IMR-90 (cell line): ENCODE data around the gene PCDHGA9. TPM values are rescaled to one million over a fixed set of nuclear protein-coding genes. Genes with fewer than 3 reads are reported as not detected.
"Not testable (repeated sequence)": the region's sequence is repeated elsewhere in the genome, so short reads cannot be mapped to it uniquely, and the experiment has no call there.

Experiments used
- ATAC-seq: fragments of 200-7000 bp; cut with Tn5 transposase; 2 replicates; pipeline ENCODE4 v1.9.1; 2020; ENCODE audit warnings: low read depth, mild to moderate bottlenecking, moderate library complexity
- BruUV-seq: library from RNA; stranded (reverse); fragments of 400-500 nt; replicated peaks from 2 replicates; lab custom pipeline; 2021; lab: Mats Ljungman, UMichigan
- CTCF ChIA-PET: fragments of 300-600 bp; formaldehyde crosslinking; extraction: SDS; loops from one replicate; lab custom pipeline; 2021; ENCODE audit warnings: antibody characterized with exemption; lab: Yijun Ruan, JAX
- POLR2A ChIA-PET: fragments of 300-600 bp; sonication (Branson Sonifier 250); formaldehyde crosslinking; loops from one replicate; lab custom pipeline; 2022; ENCODE audit warnings: antibody characterized with exemption; ENCODE audit not compliant: unreplicated experiment; lab: Charles Lee
- DNase-seq: peaks from one replicate; pipeline ENCODE4 v3.0.0; 2013
- H2AFZ ChIP-seq: replicated peaks from 2 replicates; pipeline ENCODE3; 2013; ENCODE audit warnings: low read length, mild to moderate bottlenecking; ENCODE audit not compliant: poor library complexity
- H2AK5ac ChIP-seq: 2 replicates; pipeline ENCODE4 v1.6.1; 2013; ENCODE audit warnings: low read depth, low read length, inconsistent platforms
- H2AK9ac ChIP-seq: replicated peaks from 2 replicates; pipeline ENCODE3; 2013; ENCODE audit warnings: mild to moderate bottlenecking, low read depth, low read length, moderate library complexity; ENCODE audit not compliant: poor library complexity
- H2BK120ac ChIP-seq: 2 replicates; pipeline ENCODE4 v1.6.1; 2013; ENCODE audit warnings: low read depth, low read length, inconsistent platforms
- H2BK15ac ChIP-seq: 3 replicates; pipeline ENCODE4 v1.6.1; 2013; ENCODE audit warnings: low read depth, low read length, inconsistent platforms
- H2BK20ac ChIP-seq: 2 replicates; pipeline ENCODE4 v1.6.1; 2013; ENCODE audit warnings: low read depth, mild to moderate bottlenecking, inconsistent platforms, low read length, moderate library complexity
- H2BK5ac ChIP-seq: 2 replicates; pipeline ENCODE4 v1.6.1; 2013; ENCODE audit warnings: mild to moderate bottlenecking, low read depth, low read length, inconsistent platforms; ENCODE audit not compliant: poor library complexity, severe bottlenecking
- H3K14ac ChIP-seq: replicated peaks from 2 replicates; pipeline ENCODE4 v1.6.1; 2013; ENCODE audit warnings: low read depth, low read length, inconsistent platforms
- H3K18ac ChIP-seq: 2 replicates; pipeline ENCODE4 v1.6.1; 2013; ENCODE audit warnings: low read depth, low read length, control low read depth
- H3K23ac ChIP-seq: 2 replicates; pipeline ENCODE4 v1.6.1; 2013; ENCODE audit warnings: low read depth, low read length, inconsistent platforms
- H3K27ac ChIP-seq: 2 replicates; pipeline ENCODE4 v1.5.1; 2013; ENCODE audit warnings: mild to moderate bottlenecking, control low read depth, low read length; ENCODE audit not compliant: insufficient read depth
- H3K27me3 ChIP-seq: 2 replicates; pipeline ENCODE4 v1.6.1; 2013; ENCODE audit warnings: low read length; ENCODE audit not compliant: control insufficient read depth, insufficient read depth
- H3K36me3 ChIP-seq: 2 replicates; pipeline ENCODE4 v1.6.1; 2013; ENCODE audit warnings: low read length, mixed read lengths; ENCODE audit not compliant: control insufficient read depth, insufficient read depth
- H3K4ac ChIP-seq: 2 replicates; pipeline ENCODE4 v1.6.1; 2013; ENCODE audit warnings: low read depth, low read length, inconsistent platforms
- H3K4me1 ChIP-seq: 2 replicates; pipeline ENCODE4 v1.6.1; 2013; ENCODE audit warnings: low read length, mixed read lengths; ENCODE audit not compliant: control insufficient read depth, insufficient read depth
- H3K4me2 ChIP-seq: 2 replicates; pipeline ENCODE4 v1.6.1; 2013; ENCODE audit warnings: low read depth, mild to moderate bottlenecking, control low read depth, low read length, moderate library complexity
- H3K4me3 ChIP-seq: 2 replicates; pipeline ENCODE4 v1.5.1; 2013; ENCODE audit warnings: low read depth, mild to moderate bottlenecking, control low read depth, low read length, moderate library complexity; ENCODE audit not compliant: insufficient read depth
- H3K56ac ChIP-seq: 2 replicates; pipeline ENCODE4 v1.6.1; 2013; ENCODE audit warnings: low read length, inconsistent platforms; ENCODE audit not compliant: insufficient read depth; ENCODE audit errors: extremely low read depth
- H3K79me1 ChIP-seq, 2 experiments: 2 replicates each; pipeline ENCODE4 v1.6.1; 2013; ENCODE audit warnings: low read length in 2 of 2, inconsistent platforms in 1 of 2, low read depth in 1 of 2
- H3K9ac ChIP-seq: 2 replicates; pipeline ENCODE4 v1.6.1; 2013; ENCODE audit warnings: low read depth, low read length, control low read depth
- H3K9me1 ChIP-seq: 2 replicates; pipeline ENCODE4 v1.6.1; 2013; ENCODE audit warnings: low read length, inconsistent platforms; ENCODE audit not compliant: insufficient read depth
- H3K9me3 ChIP-seq: 2 replicates; pipeline ENCODE4 v1.6.1; 2013; ENCODE audit warnings: low read length; ENCODE audit not compliant: control insufficient read depth, insufficient read depth
- H4K20me1 ChIP-seq: 2 replicates; pipeline ENCODE4 v1.6.1; 2013; ENCODE audit warnings: low read length, inconsistent platforms; ENCODE audit not compliant: insufficient read depth
- H4K5ac ChIP-seq: 2 replicates; pipeline ENCODE4 v1.6.1; 2013; ENCODE audit warnings: mild to moderate bottlenecking, low read depth, low read length, control low read depth
- H4K8ac ChIP-seq, 2 experiments: 2 replicates each; pipeline ENCODE4 v1.6.1; 2013; ENCODE audit warnings: low read depth in 2 of 2, low read length in 2 of 2, control low read depth in 1 of 2, inconsistent platforms in 1 of 2
- H4K91ac ChIP-seq: 2 replicates; pipeline ENCODE4 v1.6.1; 2013; ENCODE audit warnings: low read depth, low read length, inconsistent platforms; ENCODE audit not compliant: insufficient read depth
- RAD21 ChIP-seq: IDR thresholded peaks from 2 replicates; pipeline ENCODE4 v1.6.1; 2012; ENCODE audit warnings: low read length, improper control_type of control experiment
- SMC3 ChIP-seq: fragments of 150-350 bp; IDR thresholded peaks from 2 replicates; pipeline ENCODE4 v1.6.1; 2016; ENCODE audit warnings: low read depth, mild to moderate bottlenecking, antibody characterized with exemption, low read length, moderate library complexity
- WGBS, 2 experiments: methylation state at CpG; one replicate each; pipeline versions ENCODE4 v1.1.5 to v1.1.7; 2013; ENCODE audit warnings: missing lambda C conversion rate in 2 of 2; ENCODE audit not compliant: insufficient read length in 1 of 2; ENCODE audit errors: extremely low coverage in 2 of 2; 5-methylcytosine and 5-hydroxymethylcytosine counted together
- dilution Hi-C: fragments of 300-500 bp; cut with HindIII; formaldehyde crosslinking; loops from one replicate; pipeline ENCODE4 v1.14.3; 2018; ENCODE audit warnings: low sequenced_read_pairs; ENCODE audit not compliant: unreplicated experiment
- in situ Hi-C: fragments of 300-500 bp; cut with MboI; formaldehyde crosslinking; loops from 3 replicates; pipeline ENCODE4 v1.14.3; 2019; ENCODE audit warnings: low sequenced_read_pairs, inconsistent platforms, mixed read lengths
- intact Hi-C: fragments of 100-400 bp; cut with micrococcal nuclease; formaldehyde crosslinking; loops from 2 replicates; pipeline ENCODE4 v1.10.0; 2022
- polyA plus RNA-seq, 3 experiments: library from polyadenylated mRNA; depleted of rRNA; stranded (reverse); fragments of >200 nt; gene quantifications; 2 replicates each; pipeline ENCODE4 v1.2.3, GENCODE V29; 2012; ENCODE audit warnings: low replicate concordance in 1 of 3
- total RNA-seq: library from RNA; depleted of rRNA; stranded (reverse); fragments of >200 nt; gene quantifications from 2 replicates; pipeline ENCODE4 v1.2.3, GENCODE V29; 2012
- TF ChIP-seq, protein P1 (sequence below): conservative IDR thresholded peaks from 2 replicates; pipeline ENCODE4 v1.5.1; 2012; ENCODE audit warnings: mild to moderate bottlenecking, low read depth, low read length, improper control_type of control experiment

PCDHGA9 gene
- total and polyA plus RNA-seq, 2 of the 4 experiments (the other 2 are of a cell fraction): 1.8 to 4.5 TPM

DNA sequence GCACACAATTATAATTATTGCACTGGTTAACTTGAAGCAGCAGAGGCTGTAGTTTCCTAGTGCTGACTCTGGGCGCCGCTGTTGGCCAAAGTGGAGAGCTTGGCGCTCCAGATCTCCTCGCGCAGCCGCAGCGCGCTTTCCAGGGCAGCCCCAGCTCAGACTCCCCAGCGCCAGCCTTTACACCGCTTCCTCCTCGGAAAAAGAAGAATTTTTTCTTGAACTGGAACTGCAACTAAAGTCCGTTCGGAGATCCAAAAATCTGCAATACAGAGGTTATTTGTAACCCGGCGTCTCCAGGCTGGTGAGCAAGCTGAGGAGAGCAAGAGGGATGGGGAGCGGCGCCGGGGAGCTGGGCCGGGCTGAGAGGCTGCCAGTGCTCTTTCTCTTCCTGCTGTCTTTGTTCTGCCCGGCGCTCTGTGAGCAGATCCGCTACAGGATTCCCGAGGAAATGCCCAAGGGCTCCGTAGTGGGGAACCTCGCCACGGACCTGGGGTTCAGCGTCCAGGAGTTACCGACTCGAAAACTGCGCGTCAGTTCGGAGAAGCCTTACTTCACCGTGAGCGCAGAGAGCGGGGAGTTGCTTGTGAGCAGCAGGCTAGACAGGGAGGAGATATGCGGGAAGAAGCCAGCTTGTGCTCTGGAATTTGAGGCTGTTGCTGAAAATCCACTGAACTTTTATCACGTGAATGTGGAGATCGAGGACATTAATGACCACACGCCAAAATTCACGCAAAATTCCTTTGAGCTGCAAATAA lies 14.8 kb upstream of the PCDHGA9 start, which contains the start of gene PCDHGB4:
PCDHGB4 (plus strand) TSS at position 142 of the 755 bp plus-strand sequence; CDS start at position 329, 187 bp downstream.
- in situ Hi-C loops, BruUV-seq: not testable (repeated sequence)
- H3K4me3 ChIP-seq: peak within 1 kb of the TSS; percentile 61

More for the DNA sequence above, 14.8 kb upstream of the PCDHGA9 start, which contains the start of gene PCDHGB4:
- POLR2A ChIA-PET, H4K91ac ChIP-seq, H3K23ac ChIP-seq, H2BK15ac ChIP-seq, H3K18ac ChIP-seq, intact Hi-C loops, H2AFZ ChIP-seq, H2AK9ac ChIP-seq, H2BK20ac ChIP-seq, dilution Hi-C loops, H3K27me3 ChIP-seq, H4K20me1 ChIP-seq, H2AK5ac ChIP-seq, H4K5ac ChIP-seq, H3K4me1 ChIP-seq, H2BK120ac ChIP-seq, H3K4ac ChIP-seq, H2BK5ac ChIP-seq, H3K9me1 ChIP-seq, H3K14ac ChIP-seq, CTCF ChIA-PET: not testable (repeated sequence)
- 0% methylated on average over 2 of the region's 40 CpGs; no CpG with 5 or more reads in 1 of the 2 experiments for WGBS, 2 experiments
- ATAC-seq (peak; percentile 67), DNase-seq (peak; percentile 47)
- Histone ChIP-seq H3K9ac (peak within 1 kb of the TSS; percentile 68), H3K56ac (peak within 1 kb of the TSS; percentile 43; the same call in 1 of the 2 replicates), H3K79me1 (peaks cover 7 to 11% of the 10 kb centered on the region in 2 experiments; a peak in 3 of 4 replicates), H3K36me3 (peaks cover 11% of the 10 kb centered on the region), H4K8ac (peak within 1 kb of the TSS in 1 of 2 experiments; percentile 40; a peak in 2 of 4 replicates), H3K27ac (peak within 1 kb of the TSS; percentile 36; the same call in 1 of the 2 replicates), H3K9me3 (peaks cover 48% of the 10 kb centered on the region), H3K4me2 (peak within 1 kb of the TSS; percentile 71; the same call in 1 of the 2 replicates)
- TF ChIP-seq SMC3 (peak; percentile 7; the same call in 1 of the 2 replicates), RAD21 (peak; percentile 44)
- TF ChIP-seq, protein P1, sequence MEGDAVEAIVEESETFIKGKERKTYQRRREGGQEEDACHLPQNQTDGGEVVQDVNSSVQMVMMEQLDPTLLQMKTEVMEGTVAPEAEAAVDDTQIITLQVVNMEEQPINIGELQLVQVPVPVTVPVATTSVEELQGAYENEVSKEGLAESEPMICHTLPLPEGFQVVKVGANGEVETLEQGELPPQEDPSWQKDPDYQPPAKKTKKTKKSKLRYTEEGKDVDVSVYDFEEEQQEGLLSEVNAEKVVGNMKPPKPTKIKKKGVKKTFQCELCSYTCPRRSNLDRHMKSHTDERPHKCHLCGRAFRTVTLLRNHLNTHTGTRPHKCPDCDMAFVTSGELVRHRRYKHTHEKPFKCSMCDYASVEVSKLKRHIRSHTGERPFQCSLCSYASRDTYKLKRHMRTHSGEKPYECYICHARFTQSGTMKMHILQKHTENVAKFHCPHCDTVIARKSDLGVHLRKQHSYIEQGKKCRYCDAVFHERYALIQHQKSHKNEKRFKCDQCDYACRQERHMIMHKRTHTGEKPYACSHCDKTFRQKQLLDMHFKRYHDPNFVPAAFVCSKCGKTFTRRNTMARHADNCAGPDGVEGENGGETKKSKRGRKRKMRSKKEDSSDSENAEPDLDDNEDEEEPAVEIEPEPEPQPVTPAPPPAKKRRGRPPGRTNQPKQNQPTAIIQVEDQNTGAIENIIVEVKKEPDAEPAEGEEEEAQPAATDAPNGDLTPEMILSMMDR: peak; percentile 49
